Neural cell (in vitro differentiated cells): ENCODE results near the gene UCMA. TPM values are rescaled to one million over a fixed set of nuclear protein-coding genes. Genes with fewer than 3 reads are reported as not detected.

Source experiments
- H2AFZ ChIP-seq: fragments of 200-600, 300-800 bp; sonication (generic), shearing (Covaris generic); 2 replicates; pipeline ENCODE4 v1.6.0; 2014; ENCODE audit warnings: low read depth, mild to moderate bottlenecking, antibody characterized with exemption, low read length, moderate library complexity
- H3F3A ChIP-seq: fragments of 200-600 bp; shearing (Covaris generic); 2 replicates; pipeline ENCODE4 v1.6.1; 2016; ENCODE audit warnings: mild to moderate bottlenecking, moderate library complexity, mixed read lengths, antibody characterized with exemption, low read length; ENCODE audit not compliant: insufficient read depth, poor library complexity, severe bottlenecking
- H3K27ac ChIP-seq: fragments of 200-600, 300-800 bp; sonication (generic), shearing (Covaris generic); 2 replicates; pipeline ENCODE4 v1.5.1; 2014; ENCODE audit warnings: mild to moderate bottlenecking, low read length, moderate library complexity
- H3K27me3 ChIP-seq: fragments of 300-800, 200-600 bp; sonication (generic), shearing (Covaris generic); 2 replicates; pipeline ENCODE4 v1.6.0; 2014; ENCODE audit warnings: mild to moderate bottlenecking, low read depth, low read length, moderate library complexity; ENCODE audit not compliant: insufficient read depth
- H3K36me3 ChIP-seq: fragments of 300-800, 200-600 bp; sonication (generic), shearing (Covaris generic); 2 replicates; pipeline ENCODE4 v1.5.1; 2014; ENCODE audit warnings: mild to moderate bottlenecking, antibody characterized with exemption, low read length, moderate library complexity; ENCODE audit not compliant: insufficient read depth
- H3K4me2 ChIP-seq: fragments of 300-800, 200-600 bp; sonication (generic), shearing (Covaris generic); 2 replicates; pipeline ENCODE4 v1.6.0; 2014; ENCODE audit warnings: mild to moderate bottlenecking, low read length
- H3K4me3 ChIP-seq: fragments of 300-800, 200-600 bp; sonication (generic), shearing (Covaris generic); 2 replicates; pipeline ENCODE4 v1.5.1; 2014; ENCODE audit warnings: mild to moderate bottlenecking, low read length, moderate library complexity
- H3K79me2 ChIP-seq: fragments of 200-600 bp; shearing (Covaris generic); replicated peaks from 2 replicates; pipeline ENCODE4 v1.6.0; 2014; ENCODE audit warnings: mild to moderate bottlenecking, low read length, moderate library complexity; ENCODE audit not compliant: insufficient read depth
- H3K9ac ChIP-seq: fragments of 300-800, 200-600 bp; sonication (generic), shearing (Covaris generic); 2 replicates; pipeline ENCODE4 v1.6.1; 2016; ENCODE audit warnings: mild to moderate bottlenecking, low read length, mixed read lengths
- H3K9me2 ChIP-seq: fragments of 200-600 bp; shearing (Covaris generic); 2 replicates; pipeline ENCODE4 v1.6.1; 2016; ENCODE audit warnings: mild to moderate bottlenecking, low read length, mixed read lengths; ENCODE audit not compliant: insufficient read depth
- H3K9me3 ChIP-seq: fragments of 200-600, 300-800 bp; sonication (generic), shearing (Covaris generic); 2 replicates; pipeline ENCODE4 v1.6.1; 2016; ENCODE audit warnings: mild to moderate bottlenecking, mixed run types, low read length, moderate library complexity, mixed read lengths
- H4K20me1 ChIP-seq: fragments of 200-600 bp; shearing (Covaris generic); 2 replicates; pipeline ENCODE4 v1.6.1; 2016; ENCODE audit warnings: mild to moderate bottlenecking, mixed run types; ENCODE audit not compliant: insufficient read depth
- EP300 ChIP-seq: fragments of 450-650 bp; conservative IDR thresholded peaks from 2 replicates; pipeline ENCODE4 v1.6.1; 2014; ENCODE audit warnings: antibody characterized with exemption, mild to moderate bottlenecking, moderate library complexity; ENCODE audit not compliant: poor library complexity, severe bottlenecking
- EZH2 ChIP-seq: fragments of 200-600, 300-800 bp; shearing (Covaris generic), sonication (generic); IDR thresholded peaks from 2 replicates; pipeline ENCODE4 v1.6.1; 2014; ENCODE audit warnings: antibody characterized with exemption, low read length, borderline replicate concordance, mild to moderate bottlenecking; ENCODE audit not compliant: insufficient read depth, poor library complexity, severe bottlenecking
- MXI1 ChIP-seq: fragments of 450-650 bp; conservative IDR thresholded peaks from 2 replicates; pipeline ENCODE4 v1.6.1; 2014; ENCODE audit warnings: antibody characterized with exemption, mild to moderate bottlenecking; ENCODE audit not compliant: poor library complexity, severe bottlenecking
- POLR2AphosphoS5 ChIP-seq: IDR thresholded peaks from 2 replicates; pipeline ENCODE4 v1.6.1; 2012
- RAD21 ChIP-seq: fragments of 450-650 bp; conservative IDR thresholded peaks from 2 replicates; pipeline ENCODE4 v1.6.1; 2014; ENCODE audit warnings: antibody characterized with exemption, mild to moderate bottlenecking, moderate library complexity
- SMC3 ChIP-seq: fragments of 450-650 bp; conservative IDR thresholded peaks from 2 replicates; pipeline ENCODE4 v1.6.1; 2014; ENCODE audit warnings: antibody characterized with exemption, mild to moderate bottlenecking, moderate library complexity; ENCODE audit not compliant: poor library complexity
- TAF1 ChIP-seq: IDR thresholded peaks from 2 replicates; pipeline ENCODE4 v1.6.1; 2012; ENCODE audit warnings: low read depth
- polyA plus RNA-seq: library from polyadenylated mRNA; depleted of rRNA; stranded (reverse); fragments of >200 nt; gene quantifications from 2 replicates; pipeline ENCODE4 v1.2.3, GENCODE V29; 2014
- TF ChIP-seq, protein P1 (sequence below): IDR thresholded peaks from 2 replicates; pipeline ENCODE4 v1.6.1; 2012; ENCODE audit warnings: borderline replicate concordance
- TF ChIP-seq, protein P2 (sequence below): fragments of 450-650 bp; IDR thresholded peaks from 2 replicates; pipeline ENCODE4 v1.5.1; 2014; ENCODE audit warnings: antibody characterized with exemption, mild to moderate bottlenecking, moderate library complexity; ENCODE audit not compliant: poor library complexity, severe bottlenecking

Gene UCMA
- polyA plus RNA-seq, 1 donor from 2014 or later: not detected

DNA sequence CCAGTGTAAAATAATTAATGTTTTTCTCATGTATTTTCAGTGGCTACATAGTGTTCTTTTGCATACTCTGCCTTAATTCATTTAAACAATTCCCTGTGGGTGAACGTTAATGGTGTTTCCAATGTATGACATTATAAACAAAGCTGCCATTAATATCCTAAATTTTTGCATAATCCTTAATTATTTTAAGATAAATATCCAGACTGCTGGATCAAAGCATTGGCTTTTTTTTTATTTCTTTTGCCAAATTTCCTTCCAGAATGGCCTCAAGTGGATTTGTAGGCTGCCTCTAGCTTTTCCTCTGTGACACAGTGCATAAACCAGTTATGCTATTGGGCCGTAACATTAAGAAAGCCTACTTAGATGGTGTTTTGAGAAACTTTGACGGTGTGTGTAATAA is 43.4 kb downstream of the UCMA start:
- H3K36me3 ChIP-seq: no peaks in the 10 kb centered on the region
- no peaks in the 10 kb centered on the region for H3K9me2 ChIP-seq
- no peak overlapping the region for H3K4me3 ChIP-seq
- H3K27ac ChIP-seq: no peak overlapping the region
- H3K9ac ChIP-seq: no peak overlapping the region
- no peak overlapping the region for H3K4me2 ChIP-seq
- TF ChIP-seq, protein P1, sequence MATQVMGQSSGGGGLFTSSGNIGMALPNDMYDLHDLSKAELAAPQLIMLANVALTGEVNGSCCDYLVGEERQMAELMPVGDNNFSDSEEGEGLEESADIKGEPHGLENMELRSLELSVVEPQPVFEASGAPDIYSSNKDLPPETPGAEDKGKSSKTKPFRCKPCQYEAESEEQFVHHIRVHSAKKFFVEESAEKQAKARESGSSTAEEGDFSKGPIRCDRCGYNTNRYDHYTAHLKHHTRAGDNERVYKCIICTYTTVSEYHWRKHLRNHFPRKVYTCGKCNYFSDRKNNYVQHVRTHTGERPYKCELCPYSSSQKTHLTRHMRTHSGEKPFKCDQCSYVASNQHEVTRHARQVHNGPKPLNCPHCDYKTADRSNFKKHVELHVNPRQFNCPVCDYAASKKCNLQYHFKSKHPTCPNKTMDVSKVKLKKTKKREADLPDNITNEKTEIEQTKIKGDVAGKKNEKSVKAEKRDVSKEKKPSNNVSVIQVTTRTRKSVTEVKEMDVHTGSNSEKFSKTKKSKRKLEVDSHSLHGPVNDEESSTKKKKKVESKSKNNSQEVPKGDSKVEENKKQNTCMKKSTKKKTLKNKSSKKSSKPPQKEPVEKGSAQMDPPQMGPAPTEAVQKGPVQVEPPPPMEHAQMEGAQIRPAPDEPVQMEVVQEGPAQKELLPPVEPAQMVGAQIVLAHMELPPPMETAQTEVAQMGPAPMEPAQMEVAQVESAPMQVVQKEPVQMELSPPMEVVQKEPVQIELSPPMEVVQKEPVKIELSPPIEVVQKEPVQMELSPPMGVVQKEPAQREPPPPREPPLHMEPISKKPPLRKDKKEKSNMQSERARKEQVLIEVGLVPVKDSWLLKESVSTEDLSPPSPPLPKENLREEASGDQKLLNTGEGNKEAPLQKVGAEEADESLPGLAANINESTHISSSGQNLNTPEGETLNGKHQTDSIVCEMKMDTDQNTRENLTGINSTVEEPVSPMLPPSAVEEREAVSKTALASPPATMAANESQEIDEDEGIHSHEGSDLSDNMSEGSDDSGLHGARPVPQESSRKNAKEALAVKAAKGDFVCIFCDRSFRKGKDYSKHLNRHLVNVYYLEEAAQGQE: no peak
- TF ChIP-seq RAD21 (no peak), EP300 (no peak), MXI1 (no peak), TAF1 (no peak), POLR2AphosphoS5 (no peak)
- H2AFZ ChIP-seq: no peak overlapping the region
- no peaks in the 10 kb centered on the region for H3K27me3 ChIP-seq
- H3F3A ChIP-seq: no peaks in the 10 kb centered on the region
- H3K79me2 ChIP-seq: no peaks in the 10 kb centered on the region
- no peaks in the 10 kb centered on the region for H4K20me1 ChIP-seq
- H3K9me3 ChIP-seq: no peaks in the 10 kb centered on the region

DNA sequence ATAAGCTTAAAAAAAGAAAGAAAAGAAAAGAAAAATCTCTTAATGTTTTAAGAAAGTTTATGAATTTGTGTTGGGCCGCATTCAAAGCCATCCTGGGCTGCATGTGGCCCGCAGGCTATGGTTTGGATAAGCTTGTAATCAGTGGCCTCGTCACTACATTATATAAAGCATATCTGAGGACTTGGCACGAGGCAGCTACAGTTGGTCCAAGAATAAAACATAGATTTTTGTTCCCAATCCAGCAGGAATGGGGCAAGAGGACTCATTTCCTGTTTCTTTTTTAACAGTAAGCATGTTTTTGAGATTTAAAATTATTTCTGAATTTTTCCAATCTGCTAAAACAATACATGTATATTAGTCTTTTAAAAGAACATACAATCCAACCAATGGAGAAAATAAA is 44.2 kb downstream of the UCMA start:
- TF ChIP-seq MXI1 (no peak), SMC3 (no peak), EP300 (no peak), RAD21 (no peak), EZH2 (no peak), POLR2AphosphoS5 (no peak), TAF1 (no peak)
- TF ChIP-seq, protein P2, sequence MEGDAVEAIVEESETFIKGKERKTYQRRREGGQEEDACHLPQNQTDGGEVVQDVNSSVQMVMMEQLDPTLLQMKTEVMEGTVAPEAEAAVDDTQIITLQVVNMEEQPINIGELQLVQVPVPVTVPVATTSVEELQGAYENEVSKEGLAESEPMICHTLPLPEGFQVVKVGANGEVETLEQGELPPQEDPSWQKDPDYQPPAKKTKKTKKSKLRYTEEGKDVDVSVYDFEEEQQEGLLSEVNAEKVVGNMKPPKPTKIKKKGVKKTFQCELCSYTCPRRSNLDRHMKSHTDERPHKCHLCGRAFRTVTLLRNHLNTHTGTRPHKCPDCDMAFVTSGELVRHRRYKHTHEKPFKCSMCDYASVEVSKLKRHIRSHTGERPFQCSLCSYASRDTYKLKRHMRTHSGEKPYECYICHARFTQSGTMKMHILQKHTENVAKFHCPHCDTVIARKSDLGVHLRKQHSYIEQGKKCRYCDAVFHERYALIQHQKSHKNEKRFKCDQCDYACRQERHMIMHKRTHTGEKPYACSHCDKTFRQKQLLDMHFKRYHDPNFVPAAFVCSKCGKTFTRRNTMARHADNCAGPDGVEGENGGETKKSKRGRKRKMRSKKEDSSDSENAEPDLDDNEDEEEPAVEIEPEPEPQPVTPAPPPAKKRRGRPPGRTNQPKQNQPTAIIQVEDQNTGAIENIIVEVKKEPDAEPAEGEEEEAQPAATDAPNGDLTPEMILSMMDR: no peak
- TF ChIP-seq, protein P1: no peak
- no peaks in the 10 kb centered on the region for H3K36me3 ChIP-seq
- H3K9ac ChIP-seq: no peak overlapping the region
- H3K79me2 ChIP-seq: no peaks in the 10 kb centered on the region
- H4K20me1 ChIP-seq: no peaks in the 10 kb centered on the region
- H3K4me2 ChIP-seq: no peak overlapping the region
- no peaks in the 10 kb centered on the region for H3K9me3 ChIP-seq
- no peaks in the 10 kb centered on the region for H3K9me2 ChIP-seq
- no peaks in the 10 kb centered on the region for H3K27me3 ChIP-seq
- no peak overlapping the region for H2AFZ ChIP-seq
- no peak overlapping the region for H3K27ac ChIP-seq
- H3K4me3 ChIP-seq: no peak overlapping the region
- no peaks in the 10 kb centered on the region for H3F3A ChIP-seq
